Astrocyte of the cerebellum (primary cell): ENCODE results near the gene METTL27.

Source experiments
- DNase-seq: peaks from one replicate; pipeline ENCODE4 v3.0.0-alpha.2; 2011; ENCODE audit warnings: low read depth
- H3K4me3 ChIP-seq: 2 replicates; pipeline ENCODE4 v1.5.1; 2011; ENCODE audit warnings: mild to moderate bottlenecking, low read depth, low read length, moderate library complexity
- in situ Hi-C: cut with HindIII; loops from 2 replicates; pipeline ENCODE4 v1.10.0; 2017; ENCODE audit warnings: low sequenced_read_pairs
- TF ChIP-seq, protein P1 (sequence below): IDR thresholded peaks from 2 replicates; pipeline ENCODE4 v1.5.1; 2012; ENCODE audit warnings: low read length, low read depth, moderate library complexity, mild to moderate bottlenecking; ENCODE audit errors: missing control alignments

The METTL27 gene

DNA sequence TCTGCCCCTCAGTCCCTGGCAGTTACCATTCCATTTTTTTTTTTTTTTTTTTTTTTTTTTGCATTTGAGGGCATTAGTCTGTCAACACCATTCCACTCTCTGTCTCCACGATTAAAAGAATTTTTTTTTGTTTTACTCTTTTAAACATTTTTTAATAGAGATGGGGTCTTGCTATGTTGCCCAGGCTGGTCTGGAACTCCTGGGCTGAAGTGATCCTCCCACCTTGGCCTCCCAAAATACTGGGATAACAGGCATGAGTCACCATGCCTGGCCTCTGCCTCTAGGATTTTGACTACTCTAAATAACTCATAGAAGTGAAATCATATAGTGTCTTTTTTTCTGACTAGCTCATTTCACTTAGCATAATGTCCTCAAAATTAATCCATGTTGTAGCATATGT lies 55.7 kb downstream of the METTL27 start:
- TF ChIP-seq, protein P1, sequence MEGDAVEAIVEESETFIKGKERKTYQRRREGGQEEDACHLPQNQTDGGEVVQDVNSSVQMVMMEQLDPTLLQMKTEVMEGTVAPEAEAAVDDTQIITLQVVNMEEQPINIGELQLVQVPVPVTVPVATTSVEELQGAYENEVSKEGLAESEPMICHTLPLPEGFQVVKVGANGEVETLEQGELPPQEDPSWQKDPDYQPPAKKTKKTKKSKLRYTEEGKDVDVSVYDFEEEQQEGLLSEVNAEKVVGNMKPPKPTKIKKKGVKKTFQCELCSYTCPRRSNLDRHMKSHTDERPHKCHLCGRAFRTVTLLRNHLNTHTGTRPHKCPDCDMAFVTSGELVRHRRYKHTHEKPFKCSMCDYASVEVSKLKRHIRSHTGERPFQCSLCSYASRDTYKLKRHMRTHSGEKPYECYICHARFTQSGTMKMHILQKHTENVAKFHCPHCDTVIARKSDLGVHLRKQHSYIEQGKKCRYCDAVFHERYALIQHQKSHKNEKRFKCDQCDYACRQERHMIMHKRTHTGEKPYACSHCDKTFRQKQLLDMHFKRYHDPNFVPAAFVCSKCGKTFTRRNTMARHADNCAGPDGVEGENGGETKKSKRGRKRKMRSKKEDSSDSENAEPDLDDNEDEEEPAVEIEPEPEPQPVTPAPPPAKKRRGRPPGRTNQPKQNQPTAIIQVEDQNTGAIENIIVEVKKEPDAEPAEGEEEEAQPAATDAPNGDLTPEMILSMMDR, result no peak

More for the DNA sequence above, 55.7 kb downstream of the METTL27 start:
- in situ Hi-C loops, result no loop called here
- no peak for DNase-seq
- H3K4me3 ChIP-seq, result no peak overlapping the region
